Astrocyte (in vitro differentiated cells and primary cell): Measurements from ENCODE around the gene OR51B2.

Source experiments
- CTCF ChIP-seq: IDR thresholded peaks from 2 replicates; pipeline ENCODE4 v1.5.1; 2011; ENCODE audit warnings: low read depth, mild to moderate bottlenecking, inconsistent platforms, low read length, moderate library complexity; ENCODE audit not compliant: insufficient read depth
- EZH2 ChIP-seq: IDR thresholded peaks from 2 replicates; pipeline ENCODE4 v1.6.1; 2012; ENCODE audit warnings: mild to moderate bottlenecking, low read length, inconsistent platforms; ENCODE audit not compliant: insufficient read depth

DNA sequence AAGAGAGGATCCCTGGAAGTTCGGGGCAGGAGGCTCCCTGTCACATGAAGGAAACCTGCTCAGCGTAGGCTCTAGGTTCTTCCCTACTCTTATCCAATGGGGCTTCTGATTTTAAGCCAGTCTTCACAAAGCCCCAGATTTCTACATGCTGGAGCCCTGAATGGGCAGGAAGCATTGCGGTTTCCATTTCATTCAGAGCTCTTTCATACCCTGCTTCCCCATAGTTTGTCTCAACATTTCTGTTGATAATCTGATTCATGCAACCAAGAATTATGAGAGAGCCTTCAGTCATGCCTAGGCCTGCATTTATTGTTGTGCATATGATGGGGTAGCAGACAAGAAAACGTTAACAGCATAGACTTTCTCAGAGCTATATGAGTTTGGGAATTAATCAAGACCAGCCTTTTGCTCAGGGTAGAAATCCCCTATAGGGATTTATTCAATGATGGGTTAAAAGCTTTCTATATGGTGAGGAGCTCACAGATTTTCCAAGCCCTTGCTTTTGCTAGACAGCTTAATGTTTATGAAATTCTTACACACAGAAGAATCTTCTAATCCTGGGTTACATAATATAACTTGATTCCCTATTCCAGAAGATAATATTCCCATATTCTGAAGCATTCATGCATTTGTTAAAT is 38.3 kb downstream of the OR51B2 start:
- TF ChIP-seq CTCF = no peak
- no peak for TF ChIP-seq EZH2
